CD4-positive, alpha-beta T cell treated with Interleukin-6 for 4 hours (primary cell): ENCODE results near the gene SCYGR6.
A peak's percentile ranks its signal among the peaks of the same experiment; 100 is the strongest.
"Not testable (repeated sequence)": the region's sequence is repeated elsewhere in the genome, so short reads cannot be mapped to it uniquely, and the experiment has no call there.

ENCODE experiments used
- DNase-seq: peaks from one replicate; pipeline ENCODE4 v3.0.0-alpha.2; 2020; ENCODE audit warnings: mixed read lengths

SCYGR6 gene

GRCh38 chr2:227724394-227725039, at the start of gene SCYGR6:
Gene SCYGR6 (minus strand): TSS chr2:227724757. CDS start chr2:227724757, 0 bp downstream.
- no peak for DNase-seq

- no peak for DNase-seq
Measured at GRCh38 chr2:227774011-227774624, 49.6 kb upstream of the SCYGR6 start.

GRCh38 chr2:227772932-227773331, 48.4 kb upstream of the SCYGR6 start:
- DNase-seq: no peak

GRCh38 chr2:227772197-227772661, 47.7 kb upstream of the SCYGR6 start:
- DNase-seq: no peak

GRCh38 chr2:227767830-227768229, 43.3 kb upstream of the SCYGR6 start:
- DNase-seq: no peak

- peak; percentile 65 for DNase-seq
Measured at GRCh38 chr2:227766373-227766883, 41.9 kb upstream of the SCYGR6 start.

GRCh38 chr2:227765788-227766372, 41.3 kb upstream of the SCYGR6 start:
- DNase-seq: no peak

GRCh38 chr2:227761740-227762476, 37.4 kb upstream of the SCYGR6 start:
- no peak for DNase-seq

GRCh38 chr2:227759411-227760118, 35.0 kb upstream of the SCYGR6 start:
- no peak for DNase-seq

GRCh38 chr2:227756261-227756660, 31.7 kb upstream of the SCYGR6 start:
- not testable (repeated sequence) for DNase-seq

GRCh38 chr2:227748079-227748478, 23.5 kb upstream of the SCYGR6 start:
- DNase-seq: no peak

GRCh38 chr2:227745594-227745993, 21.0 kb upstream of the SCYGR6 start, which contains the start of gene SCYGR8:
Gene SCYGR8 (plus strand): TSS chr2:227745894. CDS start chr2:227745894, 0 bp downstream.
- DNase-seq: no peak

GRCh38 chr2:227740705-227741104, 16.1 kb upstream of the SCYGR6 start:
- peak; percentile 9 for DNase-seq

- DNase-seq: no peak
Measured at GRCh38 chr2:227739351-227739750, 14.8 kb upstream of the SCYGR6 start.

GRCh38 chr2:227728035-227728434, 3.5 kb upstream of the SCYGR6 start, which contains the start of gene SCYGR7:
Gene SCYGR7 (plus strand): TSS chr2:227728335. CDS start chr2:227728335, 0 bp downstream.
- no peak for DNase-seq

GRCh38 chr2:227722821-227723220, 1.7 kb downstream of the SCYGR6 start:
- DNase-seq: not testable (repeated sequence)

- no peak for DNase-seq
Measured at GRCh38 chr2:227720680-227721079, 3.9 kb downstream of the SCYGR6 start.

- DNase-seq: no peak
Measured at GRCh38 chr2:227719641-227720040, 4.9 kb downstream of the SCYGR6 start.

- DNase-seq: peak; percentile 4
Measured at GRCh38 chr2:227717687-227718567, 6.6 kb downstream of the SCYGR6 start, which contains the start of gene SLC19A3. Gene SLC19A3 (minus strand): TSS chr2:227718028. CDS start chr2:227702318, 15,710 bp downstream.

GRCh38 chr2:227716501-227716900, 8.1 kb downstream of the SCYGR6 start:
- DNase-seq: no peak

- DNase-seq: no peak
Measured at GRCh38 chr2:227713291-227713690, 11.3 kb downstream of the SCYGR6 start.
